Esophagus squamous epithelium (tissue), 5 donors: ENCODE data around the gene NAV2. TPM values are rescaled to one million over a fixed set of nuclear protein-coding genes. Genes with fewer than 3 reads are reported as not detected.

ENCODE experiments used
- DNase-seq: peaks from one replicate; lab custom pipeline; 2025; lab: John Stamatoyannopoulos, UW
- H3K27ac ChIP-seq, 4 donors: fragments of 200-600 bp; sonication (generic); one replicate each; pipeline ENCODE4 v1.5.1; 2016 to 2019; ENCODE audit warnings: mild to moderate bottlenecking in 1 of 4
- H3K27me3 ChIP-seq, 4 donors: fragments of 200-600 bp; sonication (generic); 1 replicate in 3 of 4; 2 replicates in 1 of 4; pipeline versions ENCODE4 v1.5.1 to v1.6.0; 2017 to 2021; ENCODE audit warnings: antibody characterized with exemption in 1 of 4
- H3K36me3 ChIP-seq, 3 donors: fragments of 200-600 bp; sonication (generic); one replicate each; pipeline ENCODE4 v1.5.1; 2016 to 2019
- H3K4me1 ChIP-seq, 3 donors: fragments of 200-600 bp; sonication (generic); one replicate each; pipeline ENCODE4 v1.5.1; 2017 to 2019
- H3K4me3 ChIP-seq, 4 donors: fragments of 200-600 bp; sonication (generic); 1 replicate in 3 of 4; 2 replicates in 1 of 4; pipeline ENCODE4 v1.5.1; 2016 to 2019; ENCODE audit warnings: mild to moderate bottlenecking in 2 of 4, moderate library complexity in 1 of 4
- H3K9me3 ChIP-seq, 3 donors: fragments of 200-600 bp; sonication (generic); one replicate each; pipeline ENCODE4 v1.5.1; 2016 to 2019
- CTCF ChIP-seq, 6 experiments: fragments of 450-650 bp in 4 of 6; fragments of 200-600 bp in 2 of 6; sonication (generic) in 2 of 6; IDR thresholded peaks; one replicate each; pipeline ENCODE4 v1.5.1; 2016 to 2019; ENCODE audit warnings: antibody characterized with exemption in 6 of 6, mild to moderate bottlenecking in 4 of 6, moderate library complexity in 4 of 6
- POLR2A ChIP-seq, 4 donors: fragments of 450-650 bp; IDR thresholded peaks; one replicate each; pipeline ENCODE4 v1.6.1; 2017; ENCODE audit warnings: antibody characterized with exemption in 4 of 4, mild to moderate bottlenecking in 4 of 4, moderate library complexity in 3 of 4
- WGBS, 2 donors: methylation state at CpG; one replicate each; pipeline ENCODE4 v1.1.5; 2018; 5-methylcytosine and 5-hydroxymethylcytosine counted together
- intact Hi-C: fragments of 100-400 bp; cut with DNase I; formaldehyde crosslinking; loops from one replicate; pipeline ENCODE4 v1.15.0; 2022
- total RNA-seq, 4 donors: library from RNA; depleted of rRNA; stranded (reverse); fragments of >200 nt; gene quantifications; one replicate each; pipeline ENCODE4 v1.1.0, GENCODE V29; 2016
- donor health status: DM: yes; HTN: yes; CAD: no.

NAV2 gene
- total RNA-seq, 4 donors from 2014 or later: 4.9 to 19.1 (median 14.6) TPM

DNA sequence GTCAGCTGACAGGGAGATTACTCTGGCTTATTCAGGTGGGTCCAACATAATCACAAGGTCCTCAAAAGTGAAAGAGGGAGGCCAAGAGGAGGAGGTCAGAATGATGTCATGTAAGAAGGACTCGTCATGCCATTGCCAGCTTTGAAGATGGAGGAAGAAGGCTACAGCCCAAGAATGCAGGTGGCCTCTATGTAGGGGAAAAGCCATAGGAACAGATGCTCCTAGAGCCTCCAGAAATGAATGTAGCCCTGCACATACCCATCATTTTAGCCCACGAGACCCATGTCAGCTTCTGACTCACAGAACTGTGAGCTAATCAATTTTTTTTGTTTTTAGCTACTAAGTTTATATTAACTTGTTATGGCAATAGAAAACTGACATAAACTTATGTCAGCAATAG is 276.6 kb downstream of the NAV2 start:
- no peak overlapping the region for H3K4me3 ChIP-seq
- DNase-seq: no peak
- intact Hi-C loops: no loop called here
- peaks cover 0 to 13% (median 0%) of the 10 kb centered on the region in 3 donors for H3K36me3 ChIP-seq
- no peaks in the 10 kb centered on the region for H3K9me3 ChIP-seq
- peaks cover 0 to 27% (median 3%) of the 10 kb centered on the region in 3 donors for H3K4me1 ChIP-seq
- WGBS, 2 donors: 68 to 76% methylated on average over 2 of the region's 2 CpGs
- H3K27me3 ChIP-seq: no peaks in the 10 kb centered on the region
- no peak for TF ChIP-seq POLR2A (IDR thresholded peaks at IDR 0.05)
- TF ChIP-seq CTCF (IDR thresholded peaks at IDR 0.05): no peak
- H3K27ac ChIP-seq: peak overlapping the region in 2 of 4 donors; percentile 44 to 57

GRCh38 chr11:19992162-19992561 is 279.5 kb downstream of the NAV2 start:
- no peaks in the 10 kb centered on the region for H3K27me3 ChIP-seq
- peaks cover 0 to 8% (median 0%) of the 10 kb centered on the region in 3 donors for H3K36me3 ChIP-seq
- H3K9me3 ChIP-seq: no peaks in the 10 kb centered on the region
- H3K4me1 ChIP-seq: peaks cover 0 to 36% (median 6%) of the 10 kb centered on the region in 3 donors
- no peak overlapping the region for H3K4me3 ChIP-seq
- no peak overlapping the region for H3K27ac ChIP-seq
- TF ChIP-seq POLR2A (IDR thresholded peaks at IDR 0.05) (no peak), CTCF (IDR thresholded peaks at IDR 0.05) (no peak)
- intact Hi-C loops: no loop called here
- DNase-seq: no peak

DNA sequence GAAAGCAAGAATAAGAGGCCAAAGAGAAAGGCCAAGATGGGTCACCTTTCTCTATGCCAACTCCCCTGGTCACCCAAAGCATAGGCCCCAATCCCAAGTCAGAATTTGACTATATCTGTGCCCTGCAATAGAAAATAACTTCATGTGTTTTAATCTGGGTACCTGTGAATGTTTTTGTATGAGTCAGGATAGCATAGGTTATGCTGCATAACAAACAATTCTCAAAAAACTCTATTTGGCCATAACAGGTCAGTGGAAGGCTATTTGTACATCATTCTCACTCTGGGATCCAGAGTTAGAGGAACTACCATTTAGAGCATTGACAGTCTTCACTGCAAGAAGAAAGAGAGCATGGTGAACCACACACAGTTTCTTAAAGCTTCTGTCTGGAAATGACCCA is 280.4 kb downstream of the NAV2 start:
- DNase-seq: no peak
- H3K27me3 ChIP-seq: no peaks in the 10 kb centered on the region
- no peaks in the 10 kb centered on the region for H3K9me3 ChIP-seq
- TF ChIP-seq CTCF (IDR thresholded peaks at IDR 0.05): no peak
- no peak for TF ChIP-seq POLR2A (IDR thresholded peaks at IDR 0.05)
- H3K4me3 ChIP-seq: no peak overlapping the region
- peaks cover 0 to 28% (median 4%) of the 10 kb centered on the region in 3 donors for H3K4me1 ChIP-seq
- no peak overlapping the region for H3K27ac ChIP-seq
- peaks cover 0 to 8% (median 0%) of the 10 kb centered on the region in 3 donors for H3K36me3 ChIP-seq
- intact Hi-C loops: no loop called here

GRCh38 chr11:19994672-19995071 is 282.0 kb downstream of the NAV2 start:
- Histone ChIP-seq H3K4me3 (no peak overlapping the region), H3K27me3 (no peaks in the 10 kb centered on the region), H3K27ac (peak overlapping the region in 1 of 4 donors; percentile 18), H3K9me3 (no peaks in the 10 kb centered on the region), H3K4me1 (peaks cover 0 to 16% (median 3%) of the 10 kb centered on the region in 3 donors), H3K36me3 (peaks cover 0 to 8% (median 0%) of the 10 kb centered on the region in 3 donors)
- WGBS, 2 donors: 72 to 81% methylated on average over 3 of the region's 3 CpGs
- DNase-seq: no peak
- TF ChIP-seq POLR2A (IDR thresholded peaks at IDR 0.05) (no peak), CTCF (IDR thresholded peaks at IDR 0.05) (no peak)
- intact Hi-C loops: no loop called here

GRCh38 chr11:19995145-19995544 is 282.5 kb downstream of the NAV2 start:
- DNase-seq: no peak
- Histone ChIP-seq H3K9me3 (no peaks in the 10 kb centered on the region), H3K4me1 (peaks cover 0 to 16% (median 3%) of the 10 kb centered on the region in 3 donors), H3K36me3 (peaks cover 0 to 8% (median 0%) of the 10 kb centered on the region in 3 donors), H3K4me3 (no peak overlapping the region), H3K27ac (peak overlapping the region in 1 of 4 donors; percentile 18), H3K27me3 (no peaks in the 10 kb centered on the region)
- TF ChIP-seq CTCF (IDR thresholded peaks at IDR 0.05): no peak
- no peak for TF ChIP-seq POLR2A (IDR thresholded peaks at IDR 0.05)
- intact Hi-C loops: no loop called here
- WGBS, 2 donors: 64 to 65% methylated on average over 4 of the region's 4 CpGs
